GM12891 (cell line): ENCODE data around the gene AP1M1.

Experiments
- POLR2A ChIP-seq: IDR thresholded peaks from 2 replicates; pipeline ENCODE4 v1.6.1; 2011; ENCODE audit warnings: low read depth, low read length, control low read depth
- POLR2AphosphoS5 ChIP-seq: IDR thresholded peaks from 2 replicates; pipeline ENCODE4 v1.6.1; 2011; ENCODE audit warnings: low read depth, low read length, control low read depth
- SPI1 ChIP-seq: IDR thresholded peaks from 2 replicates; pipeline ENCODE4 v1.6.1; 2011; ENCODE audit warnings: low read depth, low read length, control low read depth
- TAF1 ChIP-seq: IDR thresholded peaks from 2 replicates; pipeline ENCODE4 v1.6.1; 2011; ENCODE audit warnings: low read depth, low read length, control low read depth

- TF ChIP-seq POLR2AphosphoS5 (no peak), POLR2A (no peak), TAF1 (no peak), SPI1 (no peak)
Observed at GRCh38 chr19:16262618-16263017, 64.9 kb downstream of the AP1M1 start.
